HEK293 (cell line): ENCODE measurements around the gene ANKRD11.
"Not testable (repeated sequence)": the region's sequence is repeated elsewhere in the genome, so short reads cannot be mapped to it uniquely, and the experiment has no call there.

Source experiments
- CTCF ChIA-PET: fragments of 350-600 bp; formaldehyde crosslinking; extraction: SDS; loops from one replicate; lab custom pipeline; 2021; ENCODE audit warnings: antibody characterized with exemption; lab: Yijun Ruan, JAX
- POLR2A ChIA-PET: fragments of 300-600 bp; formaldehyde crosslinking; extraction: SDS; loops from one replicate; lab custom pipeline; 2020; ENCODE audit warnings: antibody characterized with exemption, inconsistent platforms; lab: Yijun Ruan, JAX
- H3K27ac ChIP-seq: fragments of 200-500 bp; sonication (Bioruptor generic); 2 replicates; pipeline ENCODE4 v1.5.1; 2014; ENCODE audit warnings: low read depth, low read length, control low read depth, inconsistent platforms; ENCODE audit errors: extremely low read depth
- H3K36me3 ChIP-seq, 2 experiments: fragments of 200-500 bp in 1 of 2; sonication (Bioruptor generic) in 1 of 2; 1 replicate in 1 of 2; 2 replicates in 1 of 2; pipeline ENCODE4 v1.5.1; 2014 to 2017; ENCODE audit warnings: inconsistent platforms in 2 of 2, low read length in 2 of 2; ENCODE audit not compliant: control insufficient read depth in 2 of 2, insufficient read depth in 1 of 2
- H3K4me1 ChIP-seq: fragments of 200-500 bp; sonication (Bioruptor generic); 2 replicates; pipeline ENCODE4 v1.5.1; 2014; ENCODE audit warnings: mild to moderate bottlenecking, low read length, inconsistent platforms; ENCODE audit not compliant: control insufficient read depth, insufficient read depth
- H3K4me3 ChIP-seq: 2 replicates; pipeline ENCODE4 v1.5.1; 2011; ENCODE audit warnings: low read depth, mild to moderate bottlenecking, control low read depth, low read length, moderate library complexity
- H3K9me3 ChIP-seq: fragments of 200-500 bp; sonication (Bioruptor generic); 2 replicates; pipeline ENCODE4 v1.5.1; 2014; ENCODE audit warnings: low read depth, low read length, inconsistent platforms; ENCODE audit not compliant: control insufficient read depth, insufficient read depth
- ATF2 ChIP-seq: fragments of 450-650 bp; formaldehyde crosslinking; IDR thresholded peaks from 2 replicates; pipeline ENCODE4 v1.5.1; 2016; ENCODE audit warnings: missing biosample characterization, missing genetic modification characterization, low read depth
- HOXA7 ChIP-seq: sonication (generic); formaldehyde crosslinking; IDR thresholded peaks from 2 replicates; pipeline ENCODE4 v1.8.1; 2022; ENCODE audit warnings: missing genetic modification reagents, borderline replicate concordance
- ZNF140 ChIP-seq: fragments of 450-650 bp; formaldehyde crosslinking; IDR thresholded peaks from 2 replicates; pipeline ENCODE4 v1.5.1; 2016; ENCODE audit warnings: missing biosample characterization, missing genetic modification characterization
- ZNF391 ChIP-seq: fragments of 450-650 bp; formaldehyde crosslinking; IDR thresholded peaks from 2 replicates; pipeline ENCODE4 v1.5.1; 2016; ENCODE audit warnings: low read depth, missing biosample characterization, missing genetic modification characterization, borderline replicate concordance
- ZNF423 ChIP-seq: fragments of 450-650 bp; formaldehyde crosslinking; IDR thresholded peaks from 2 replicates; pipeline ENCODE4 v1.5.1; 2016; ENCODE audit warnings: missing biosample characterization, missing genetic modification characterization
- ZNF449 ChIP-seq: fragments of 450-650 bp; formaldehyde crosslinking; IDR thresholded peaks from 2 replicates; pipeline ENCODE4 v1.5.1; 2017; ENCODE audit warnings: missing biosample characterization, mild to moderate bottlenecking, missing genetic modification characterization, moderate library complexity
- ZNF560 ChIP-seq: fragments of 450-650 bp; formaldehyde crosslinking; IDR thresholded peaks from 2 replicates; pipeline ENCODE4 v1.5.1; 2017; ENCODE audit warnings: missing biosample characterization, missing genetic modification characterization, borderline replicate concordance
- ZNF707 ChIP-seq: fragments of 450-650 bp; formaldehyde crosslinking; IDR thresholded peaks from 2 replicates; pipeline ENCODE4 v1.5.1; 2016; ENCODE audit warnings: missing biosample characterization, missing genetic modification characterization
- TF ChIP-seq, protein P1 (sequence below): fragments of 450-650 bp; formaldehyde crosslinking; optimal IDR thresholded peaks from 2 replicates; pipeline ENCODE3; 2016; ENCODE audit warnings: missing biosample characterization, mild to moderate bottlenecking, missing genetic modification characterization

The ANKRD11 gene

DNA sequence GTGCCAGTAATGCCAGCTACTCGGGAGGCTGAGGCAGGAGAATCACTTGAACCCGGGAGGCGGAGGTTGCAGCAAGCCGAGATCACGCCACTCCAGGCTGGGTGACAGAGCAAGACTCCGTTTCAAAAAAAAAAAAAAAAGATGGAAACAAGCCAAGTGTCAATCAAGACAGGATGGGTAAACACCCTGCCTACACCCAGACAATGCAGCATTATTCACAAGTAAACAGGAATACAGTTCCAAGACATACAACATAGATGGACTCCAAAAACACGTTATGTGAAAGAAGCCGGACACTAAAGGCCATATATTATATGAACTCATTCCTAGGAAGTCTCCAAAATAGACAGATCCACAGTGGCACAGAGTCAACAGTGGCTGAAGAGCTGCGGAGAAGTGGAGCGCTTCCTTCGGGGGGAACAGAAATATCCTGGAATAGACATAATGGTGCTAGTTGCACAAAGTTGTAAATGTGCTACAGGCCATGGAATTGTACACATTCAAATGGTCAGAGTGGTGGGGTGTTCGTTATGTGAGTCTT is 33.9 kb downstream of the ANKRD11 start (continued):
- TF ChIP-seq ZNF423 (tag by site-specific recombination) (no peak), ZNF707 (tag by site-specific recombination) (no peak), HOXA7 (no peak)

DNA sequence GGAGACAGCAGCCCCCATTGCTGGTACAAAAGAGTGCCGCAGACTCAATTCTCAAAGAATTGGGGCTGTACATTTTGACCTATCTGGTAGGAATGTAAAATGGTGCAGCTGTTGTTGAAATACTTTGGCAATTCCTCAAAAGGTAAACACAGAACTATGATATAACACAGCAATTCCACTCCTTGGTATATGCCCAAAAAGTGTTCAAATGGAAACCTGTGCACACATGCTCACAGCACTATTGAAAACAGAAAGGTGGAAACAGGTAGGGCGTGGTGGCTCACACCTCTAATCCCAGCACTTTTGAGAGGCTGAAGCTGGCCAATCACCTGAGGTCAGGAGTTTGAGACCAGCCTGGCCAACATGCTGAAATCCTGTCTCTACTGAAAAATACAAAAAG is 34.7 kb downstream of the ANKRD11 start:
- Histone ChIP-seq H3K27ac (no peak overlapping the region), H3K36me3 (no peaks in the 10 kb centered on the region), H3K9me3 (no peaks in the 10 kb centered on the region), H3K4me1 (peaks cover 4% of the 10 kb centered on the region), H3K4me3 (no peak overlapping the region)
- no peak for TF ChIP-seq ZNF560 (tag by site-specific recombination)
- TF ChIP-seq ZNF391 = no peak
- TF ChIP-seq ATF2 (tag by site-specific recombination) = no peak
- TF ChIP-seq ZNF140 (tag by site-specific recombination) = peak; percentile 98
- ChIA-PET POLR2A (interaction anchor here (0.7 kb wide), 1 partner anchor 417 kb away, joined by 3 read pairs; the partner anchor contains the start of gene TCF25), CTCF (interaction anchor here (0.6 to 0.8 kb wide), 4 partner anchors 9 to 143 kb away, joined by 3 to 6 read pairs (median 4); no protein-coding TSS in a partner anchor)

- Histone ChIP-seq H3K4me3 (no peak overlapping the region), H3K4me1 (peaks cover 4% of the 10 kb centered on the region), H3K9me3 (no peaks in the 10 kb centered on the region), H3K36me3 (no peaks in the 10 kb centered on the region), H3K27ac (no peak overlapping the region)
- ChIA-PET CTCF (interaction anchor here (0.6 to 0.8 kb wide), 3 partner anchors 9 to 76 kb away, joined by 3 to 6 read pairs (median 5); no protein-coding TSS in a partner anchor), POLR2A (interaction anchor here (0.7 kb wide), 1 partner anchor 418 kb away, joined by 3 read pairs; the partner anchor contains the start of gene TCF25)
- TF ChIP-seq, protein P1, sequence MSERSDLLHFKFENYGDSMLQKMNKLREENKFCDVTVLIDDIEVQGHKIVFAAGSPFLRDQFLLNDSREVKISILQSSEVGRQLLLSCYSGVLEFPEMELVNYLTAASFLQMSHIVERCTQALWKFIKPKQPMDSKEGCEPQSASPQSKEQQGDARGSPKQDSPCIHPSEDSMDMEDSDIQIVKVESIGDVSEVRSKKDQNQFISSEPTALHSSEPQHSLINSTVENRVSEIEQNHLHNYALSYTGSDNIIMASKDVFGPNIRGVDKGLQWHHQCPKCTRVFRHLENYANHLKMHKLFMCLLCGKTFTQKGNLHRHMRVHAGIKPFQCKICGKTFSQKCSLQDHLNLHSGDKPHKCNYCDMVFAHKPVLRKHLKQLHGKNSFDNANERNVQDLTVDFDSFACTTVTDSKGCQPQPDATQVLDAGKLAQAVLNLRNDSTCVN (tag by site-specific recombination) = no peak
- no peak for TF ChIP-seq ZNF449
These were observed 35.2 kb downstream of the ANKRD11 start for GRCh38 chr16:89455178-89455577.

DNA sequence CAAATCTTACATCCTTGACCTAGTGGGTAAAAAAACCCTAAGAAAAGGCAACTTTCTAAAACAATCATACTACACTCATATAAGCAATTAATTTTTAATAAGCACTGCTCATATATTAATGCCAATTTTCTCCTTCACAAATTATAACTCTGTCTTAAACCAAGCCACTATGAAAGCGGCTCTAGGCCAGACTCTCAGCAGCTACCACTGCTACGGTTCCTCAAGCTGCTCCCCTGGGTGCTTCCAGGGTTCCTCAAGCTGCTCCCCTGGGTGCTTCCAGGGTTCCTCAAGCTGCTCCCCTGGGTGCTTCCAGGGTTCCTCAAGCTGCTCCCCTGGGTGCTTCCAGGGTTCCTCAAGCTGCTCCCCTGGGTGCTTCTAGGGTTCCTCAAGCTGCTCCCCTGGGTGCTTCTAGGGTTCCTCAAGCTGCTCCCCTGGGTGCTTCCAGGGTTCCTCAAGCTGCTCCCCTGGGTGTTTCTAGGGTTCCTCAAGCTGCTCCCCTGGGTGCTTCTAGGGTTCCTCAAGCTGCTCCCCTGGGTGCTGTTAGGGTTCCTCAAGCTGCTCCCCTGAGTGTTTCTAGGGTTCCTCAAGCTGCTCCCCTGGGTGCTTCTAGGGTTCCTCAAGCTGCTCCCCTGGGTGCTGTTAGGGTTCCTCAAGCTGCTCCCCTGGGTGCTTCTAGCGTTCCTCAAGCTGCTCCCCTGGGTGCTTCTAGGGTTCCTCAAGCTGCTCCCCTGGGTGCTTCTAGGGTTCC is 35.8 kb downstream of the ANKRD11 start:
- ChIA-PET POLR2A (interaction anchor here (0.7 kb wide), 1 partner anchor 419 kb away, joined by 3 read pairs; the partner anchor contains the start of gene TCF25), CTCF (interaction anchor here (0.6 kb wide), 1 partner anchor 18 kb away, joined by 5 read pairs; no protein-coding TSS in a partner anchor)
- not testable (repeated sequence) for H3K36me3 ChIP-seq, H3K9me3 ChIP-seq, H3K4me1 ChIP-seq, H3K4me3 ChIP-seq, H3K27ac ChIP-seq
